G401 (cell line): ENCODE measurements around the gene JOSD1. TPM values are rescaled to one million over a fixed set of nuclear protein-coding genes. Genes with fewer than 3 reads are reported as not detected.
A peak's percentile ranks its signal among the peaks of the same experiment; 100 is the strongest.

ENCODE experiments used
- DNase-seq: peaks from one replicate; pipeline ENCODE4 v3.0.0-alpha.2; 2015; ENCODE audit warnings: low spot score
- in situ Hi-C: cut with HindIII; loops from 2 replicates; pipeline ENCODE4 v1.10.0; 2016; ENCODE audit warnings: low sequenced_read_pairs, mixed read lengths
- total RNA-seq: library from RNA; depleted of rRNA; stranded (reverse); fragments of >200 nt; shearing (Covaris generic); gene quantifications from 2 replicates; pipeline ENCODE4 v1.2.3, GENCODE V29; 2014

The JOSD1 gene
- total RNA-seq, 1 experiment from 2014 or later = 33.3 TPM

DNA sequence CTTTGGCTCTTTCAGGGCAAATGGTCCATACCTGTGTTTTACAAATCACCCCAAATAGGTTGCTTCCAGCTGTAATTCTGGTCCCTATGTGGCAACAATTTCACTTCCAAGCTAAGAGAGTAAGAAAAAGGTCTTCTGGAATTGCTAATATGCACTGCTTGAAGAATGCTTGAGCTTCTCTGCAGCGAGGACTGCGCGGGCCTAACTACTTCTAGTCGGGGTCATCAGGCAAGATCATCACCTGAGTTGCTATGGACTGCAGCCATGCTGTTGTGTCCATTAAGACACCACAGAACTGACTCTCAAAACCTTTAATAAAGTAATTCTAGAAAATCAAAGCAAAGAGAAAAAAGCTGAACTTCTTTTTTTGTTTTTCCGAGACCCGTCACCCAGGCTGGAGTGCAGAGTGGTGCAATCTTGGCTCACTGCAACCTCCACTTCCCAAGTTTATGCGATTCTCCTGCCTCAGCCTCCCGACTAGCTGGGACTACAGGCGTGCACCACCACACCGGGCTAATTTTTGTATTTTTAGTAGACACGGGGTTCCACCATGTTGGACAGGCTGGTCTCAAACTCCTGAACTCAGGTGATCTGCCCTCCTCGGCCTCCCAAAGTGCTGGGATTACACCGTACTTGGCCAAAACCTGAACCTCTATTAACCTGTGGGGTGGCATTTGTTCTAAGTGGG, 2.2 kb downstream of the JOSD1 start:
- DNase-seq = no peak
- in situ Hi-C loops = no loop called here

DNA sequence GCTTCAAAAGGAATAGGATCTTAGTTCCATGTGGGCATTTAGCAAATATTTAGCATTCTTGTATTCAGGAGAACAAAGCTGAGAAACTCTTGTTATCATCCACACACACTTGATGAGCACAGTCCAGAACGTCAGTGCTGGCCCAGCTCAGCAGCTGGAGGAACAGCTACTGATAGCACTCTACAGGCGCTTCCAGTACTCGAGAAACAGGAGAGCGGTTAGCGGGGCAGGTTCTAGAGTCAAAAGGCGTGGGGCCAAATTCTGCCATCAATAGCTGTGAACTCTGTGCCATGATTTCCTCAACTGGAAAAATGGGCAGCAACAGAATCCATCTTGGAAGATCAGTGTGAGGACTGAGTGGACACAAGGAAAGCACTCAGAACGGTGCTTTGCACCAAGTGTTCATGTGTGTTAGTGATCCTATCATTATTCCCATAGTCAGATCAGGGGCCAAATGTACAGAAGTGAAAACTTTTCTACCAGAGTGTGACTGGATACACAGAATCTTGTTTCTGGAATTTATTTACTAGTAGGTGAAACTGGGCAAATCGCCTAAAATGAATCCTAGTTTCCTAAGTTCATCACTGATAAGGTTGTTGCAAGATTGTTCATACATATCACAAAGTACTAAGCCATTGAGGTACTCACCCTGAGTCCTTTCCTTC, 3.2 kb downstream of the JOSD1 start:
- in situ Hi-C loops = no loop called here
- peak; percentile 31 for DNase-seq

DNA sequence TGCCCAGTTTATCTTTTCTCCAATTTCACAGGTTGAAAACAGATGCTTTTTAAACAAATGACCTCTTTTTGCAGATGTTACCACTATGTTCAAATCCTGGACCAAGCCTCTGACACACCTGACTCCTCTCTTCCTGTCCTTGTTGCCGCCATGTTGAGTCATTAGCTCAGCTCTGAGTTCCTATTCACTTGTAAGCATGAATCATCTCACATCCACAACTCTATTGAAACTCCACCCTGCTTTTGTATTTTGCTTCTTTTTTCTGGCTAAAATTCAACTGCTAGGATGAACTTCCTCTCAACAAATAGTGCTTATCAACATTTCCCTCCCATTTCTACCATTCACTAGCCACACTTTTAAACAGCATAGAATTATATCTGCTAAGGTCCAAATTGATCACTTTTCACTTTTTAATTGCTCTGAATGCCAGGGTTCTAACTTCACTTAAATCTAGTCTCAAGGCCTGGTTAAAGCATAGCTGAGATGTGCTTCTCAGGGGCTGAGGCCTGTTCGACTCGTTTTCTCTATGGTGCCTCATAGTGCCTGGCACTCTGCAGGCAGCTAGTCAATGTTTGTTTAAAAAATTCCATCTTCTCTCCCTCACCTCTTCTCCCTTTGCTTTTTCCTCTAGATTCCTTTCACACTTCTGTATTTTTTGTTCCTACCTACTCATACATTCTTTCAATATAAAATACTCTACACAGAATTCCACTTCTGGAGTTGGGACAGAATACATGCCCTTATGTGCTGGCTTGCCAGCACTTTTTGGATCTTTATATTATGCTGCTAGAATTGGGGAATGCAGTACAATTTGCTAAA, 3.9 kb downstream of the JOSD1 start:
- in situ Hi-C loops = no loop called here
- DNase-seq = peak; percentile 17

DNA sequence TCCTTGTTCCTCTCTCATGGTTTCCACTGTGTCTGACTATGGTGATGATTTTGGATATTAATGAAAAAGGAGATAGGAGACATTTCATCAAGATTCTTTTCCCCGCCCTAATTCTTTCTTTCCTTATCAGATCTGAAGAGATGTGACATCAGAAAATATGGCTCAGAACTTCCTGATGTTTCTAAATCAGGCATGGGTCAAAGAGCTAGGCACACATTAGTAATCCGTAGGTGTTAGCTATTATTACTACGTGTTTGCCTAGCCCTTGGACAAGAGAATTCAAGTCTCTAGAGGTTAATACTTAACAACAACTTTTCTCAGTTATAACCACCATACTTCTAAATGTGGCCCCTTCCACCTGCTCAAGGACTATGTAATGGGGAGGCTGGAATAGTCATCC, 5.8 kb downstream of the JOSD1 start:
- in situ Hi-C loops = no loop called here
- DNase-seq = no peak

DNA sequence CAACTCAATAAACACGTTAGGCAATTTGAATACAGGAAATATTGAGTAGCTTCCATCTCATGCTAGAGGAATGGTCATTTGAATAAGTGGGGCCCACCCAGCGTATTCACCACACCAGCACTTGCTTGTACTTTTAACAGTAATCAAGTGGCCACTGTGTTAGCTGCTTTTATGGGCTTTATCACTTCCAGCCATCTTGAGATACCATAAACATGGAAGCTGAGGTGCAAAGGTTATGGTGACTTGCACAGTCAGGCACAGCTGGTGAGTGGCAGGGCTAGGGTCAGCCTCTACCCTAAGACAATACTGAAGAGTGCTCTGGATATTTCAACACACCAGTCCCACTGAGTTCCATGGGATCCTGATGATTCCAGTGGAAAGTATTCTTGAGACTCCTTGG, 6.7 kb downstream of the JOSD1 start:
- no peak for DNase-seq
- in situ Hi-C loops = no loop called here

DNA sequence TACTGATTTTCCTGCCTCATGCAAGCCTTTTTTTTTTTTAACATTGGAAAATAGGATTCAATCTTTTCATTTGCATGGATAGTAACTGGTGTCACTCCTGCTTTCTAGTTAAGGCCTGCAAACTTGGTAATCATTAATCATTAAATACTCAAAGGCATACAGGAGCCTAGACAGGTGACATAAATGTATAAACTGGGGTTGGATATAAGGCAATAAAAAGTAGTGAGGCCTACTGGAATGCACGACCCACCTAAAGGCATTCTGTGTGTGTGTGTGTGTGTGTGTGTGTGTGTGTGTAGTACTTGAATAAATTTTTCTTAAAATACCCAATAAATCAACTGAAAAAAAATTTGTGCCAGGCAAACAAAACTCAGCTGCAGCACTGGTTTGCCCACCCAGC, 11.1 kb downstream of the JOSD1 start:
- in situ Hi-C loops = no loop called here
- DNase-seq = no peak

DNA sequence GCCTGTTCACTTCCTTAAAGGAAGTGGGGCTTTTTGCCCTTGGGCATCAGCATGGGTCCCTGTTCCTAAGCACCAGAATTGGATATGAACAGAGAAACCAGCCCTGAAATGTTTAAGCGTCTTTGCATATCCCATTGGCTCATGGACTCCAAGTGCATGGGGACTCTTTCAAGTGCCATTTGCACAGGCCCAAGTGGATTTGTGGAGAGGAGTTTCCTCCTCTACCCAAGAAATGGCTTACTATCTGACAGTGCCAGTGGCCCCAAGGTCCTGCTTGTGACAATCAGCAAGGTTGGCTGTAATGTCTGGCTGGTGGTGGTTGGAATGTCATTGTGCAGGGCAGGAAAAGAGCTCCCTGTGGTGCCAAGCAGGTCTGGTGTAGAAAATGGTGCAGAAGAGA, 15.0 kb downstream of the JOSD1 start:
- in situ Hi-C loops = no loop called here
- no peak for DNase-seq

DNA sequence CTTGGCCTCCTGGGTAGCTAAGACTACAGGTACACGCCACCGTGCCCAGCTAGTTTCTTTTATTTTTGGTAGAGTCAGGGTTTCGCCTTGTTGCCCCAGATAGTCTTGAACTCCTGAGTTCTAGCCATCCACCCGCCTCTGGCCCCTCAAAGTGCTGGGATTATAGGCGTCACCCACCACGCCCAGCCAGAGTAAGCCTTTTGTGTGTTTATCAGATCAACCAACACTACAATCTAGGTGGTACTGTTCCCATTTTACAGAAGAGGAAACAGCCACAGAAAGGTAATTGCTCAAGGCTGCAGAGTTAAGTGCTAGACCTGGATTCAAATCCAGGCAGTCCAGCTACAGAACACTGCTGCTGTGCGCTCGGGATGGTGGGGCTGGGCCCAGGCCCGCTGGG, 15.8 kb downstream of the JOSD1 start:
- in situ Hi-C loops = no loop called here
- DNase-seq = no peak

DNA sequence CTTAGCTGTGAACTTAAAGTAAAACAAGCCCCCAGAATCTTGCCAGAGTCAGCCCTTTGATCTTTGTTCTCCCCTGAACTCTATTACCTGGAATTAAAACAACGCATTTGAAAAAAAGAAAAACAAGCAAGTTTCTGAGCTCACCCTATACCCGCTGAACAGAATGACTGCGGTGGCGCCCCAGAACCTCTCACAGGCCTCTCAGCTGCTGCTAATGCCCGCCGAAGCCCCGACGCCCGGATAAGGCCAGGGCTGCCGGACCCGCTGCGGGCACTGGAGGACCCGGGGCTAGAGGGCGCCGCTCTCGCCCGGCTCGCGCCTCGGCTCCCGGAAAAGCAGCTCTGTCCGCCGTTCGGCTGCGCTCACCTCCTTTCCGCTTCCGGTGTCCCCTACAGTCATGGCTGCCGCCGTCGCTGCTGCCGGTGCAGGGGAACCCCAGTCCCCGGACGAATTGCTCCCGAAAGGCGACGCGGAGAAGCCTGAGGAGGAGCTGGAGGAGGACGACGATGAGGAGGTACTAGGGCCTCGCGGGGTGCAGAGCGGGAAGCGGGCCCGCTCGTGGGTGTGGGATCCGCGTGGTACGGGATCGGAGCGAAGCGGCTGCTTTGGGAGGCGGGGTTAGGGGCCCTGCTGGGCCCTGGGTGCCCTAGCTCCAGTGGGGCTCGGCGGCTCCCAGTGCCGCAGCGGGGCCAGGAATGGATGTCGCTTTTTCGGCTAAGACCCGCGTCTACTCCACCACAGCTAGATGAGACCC, 19.0 kb downstream of the JOSD1 start, which contains the start of gene TOMM22:
Gene TOMM22, plus strand, starts transcription at position 376 of the 754 bp plus-strand sequence. Its CDS starts 22 bp downstream, at position 398.
- DNase-seq = peak; percentile 91
- in situ Hi-C loops = no loop called here

DNA sequence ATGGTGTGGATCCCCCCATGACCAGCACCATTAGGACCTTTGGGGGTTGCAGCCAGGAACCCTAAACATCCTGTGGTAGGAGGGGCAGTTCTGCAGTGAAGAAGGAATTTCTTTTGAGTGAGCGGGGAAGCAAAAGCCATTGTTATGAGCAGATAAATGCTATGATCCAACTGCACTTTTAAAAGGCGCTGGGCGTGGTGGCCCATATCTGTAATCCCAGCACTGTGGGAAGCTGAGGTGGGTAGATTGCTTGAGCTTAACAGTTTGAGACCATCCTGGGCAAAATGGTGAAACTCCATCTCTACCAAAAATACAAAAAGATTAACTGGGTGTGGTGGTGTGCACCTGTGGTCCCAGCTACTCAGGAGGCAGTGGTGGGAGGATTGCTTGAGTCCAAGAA, 24.9 kb downstream of the JOSD1 start:
- in situ Hi-C loops = no loop called here
- DNase-seq = no peak

DNA sequence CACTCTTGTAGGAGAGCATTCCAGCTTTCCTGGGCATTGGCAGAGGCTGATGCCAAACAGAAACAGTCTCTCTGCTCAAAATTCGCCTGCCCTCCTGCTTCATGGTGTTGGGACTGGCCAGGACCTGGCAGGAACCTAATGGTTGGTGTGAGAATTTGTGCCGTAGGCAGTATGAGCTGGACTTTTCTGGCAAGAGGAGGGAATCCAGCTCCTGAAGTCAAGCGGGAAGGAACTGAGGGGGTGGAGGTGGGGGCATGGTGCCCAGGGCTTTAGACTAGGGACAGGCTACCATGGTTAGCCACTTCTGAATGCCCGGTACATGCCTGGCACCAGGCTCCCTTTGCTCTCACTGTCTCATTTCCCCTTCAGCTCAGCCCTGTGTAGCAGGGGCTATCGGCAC, 25.9 kb downstream of the JOSD1 start:
- in situ Hi-C loops = no loop called here
- DNase-seq = peak; percentile 36

DNA sequence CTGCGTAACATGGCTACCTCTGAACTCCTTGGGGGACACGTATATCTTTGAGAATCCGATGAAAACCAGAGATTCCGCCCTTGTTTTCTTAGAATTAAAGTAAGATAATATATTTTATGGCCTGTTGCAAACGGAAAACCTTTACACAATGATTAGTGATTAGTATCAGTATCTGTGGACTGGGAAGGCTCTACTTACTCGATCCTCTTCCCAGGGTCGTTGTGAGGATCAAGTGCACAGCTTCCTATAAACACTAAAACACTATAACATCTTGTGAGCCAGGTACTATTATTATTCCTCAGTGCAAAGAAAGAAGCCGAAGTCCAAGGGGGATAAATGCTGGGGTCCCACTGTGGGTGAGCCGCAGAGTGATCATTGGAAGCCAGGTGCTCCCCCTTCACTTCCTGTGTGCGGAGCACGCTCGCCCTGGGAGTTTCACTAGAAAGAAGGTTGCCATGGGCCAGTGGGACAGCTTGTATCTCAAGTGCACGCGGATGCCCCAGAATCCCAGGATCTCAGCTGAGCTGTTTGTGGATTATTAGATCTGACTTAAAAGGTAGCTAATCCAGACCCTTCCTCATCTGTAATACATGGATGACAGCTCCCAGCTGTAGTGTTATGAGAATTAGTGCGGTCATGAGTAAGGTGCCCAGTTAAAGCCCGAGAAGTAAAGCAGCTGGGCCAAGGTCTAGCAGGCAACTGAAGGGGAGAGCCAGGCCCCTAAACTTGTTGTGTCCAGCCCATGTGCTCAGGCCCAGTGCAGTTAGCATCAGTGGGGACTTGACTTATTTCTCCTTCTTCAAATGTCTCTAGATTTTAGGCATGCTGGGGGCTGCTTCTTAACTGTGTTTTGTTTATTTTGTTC, 43.5 kb downstream of the JOSD1 start:
- DNase-seq = peak; percentile 44
- in situ Hi-C loops = no loop called here

DNA sequence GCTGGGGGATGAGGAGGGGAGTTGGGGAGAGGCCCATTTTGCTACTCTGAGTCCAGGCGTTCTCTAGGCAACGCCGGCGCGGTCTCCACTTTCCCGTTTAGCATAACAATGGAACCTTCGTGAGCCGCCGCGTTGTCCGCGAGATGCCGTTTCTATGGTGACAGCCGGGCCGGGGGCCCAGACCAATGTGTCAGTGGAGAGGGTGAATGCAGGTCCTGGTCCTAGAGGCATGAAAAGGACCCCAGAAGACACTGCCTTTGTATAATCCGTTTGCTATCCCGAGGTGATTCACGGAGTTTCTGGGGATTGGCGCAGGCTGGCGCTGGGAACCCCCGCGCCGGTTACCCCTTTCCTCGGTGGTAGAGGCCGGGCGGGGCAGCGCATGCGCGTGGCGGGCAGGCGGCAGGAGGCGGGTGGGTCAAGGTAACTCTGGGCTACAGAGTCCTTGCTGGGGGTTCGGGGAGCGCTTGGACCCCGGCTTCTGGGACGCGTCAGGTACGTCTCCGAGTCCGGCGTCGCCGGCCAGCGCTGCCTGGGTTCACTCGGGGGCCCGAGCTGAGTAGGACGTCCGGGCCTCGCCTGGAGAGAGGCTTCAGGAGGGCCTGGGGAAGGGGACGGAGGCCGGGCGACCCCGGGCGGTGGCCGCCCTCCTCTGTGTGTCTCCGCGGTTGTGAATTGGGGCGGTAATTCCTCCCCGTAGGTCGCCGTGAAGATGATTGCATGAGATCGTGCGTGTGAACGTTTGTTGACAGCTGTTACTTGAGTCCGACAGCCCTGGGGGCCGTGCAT, 44.3 kb downstream of the JOSD1 start, which contains the start of the genes CBY1 and FAM227A:
Gene CBY1, plus strand, starts transcription at position 383 of the 789 bp plus-strand sequence. CDS start 11,417 bp downstream, outside the sequence.
Gene FAM227A, minus strand, starts transcription at position 137 of the 789 bp plus-strand sequence. CDS start 6,224 bp downstream, outside the sequence.
- peak; percentile 87 for DNase-seq
- in situ Hi-C loops = no loop called here

DNA sequence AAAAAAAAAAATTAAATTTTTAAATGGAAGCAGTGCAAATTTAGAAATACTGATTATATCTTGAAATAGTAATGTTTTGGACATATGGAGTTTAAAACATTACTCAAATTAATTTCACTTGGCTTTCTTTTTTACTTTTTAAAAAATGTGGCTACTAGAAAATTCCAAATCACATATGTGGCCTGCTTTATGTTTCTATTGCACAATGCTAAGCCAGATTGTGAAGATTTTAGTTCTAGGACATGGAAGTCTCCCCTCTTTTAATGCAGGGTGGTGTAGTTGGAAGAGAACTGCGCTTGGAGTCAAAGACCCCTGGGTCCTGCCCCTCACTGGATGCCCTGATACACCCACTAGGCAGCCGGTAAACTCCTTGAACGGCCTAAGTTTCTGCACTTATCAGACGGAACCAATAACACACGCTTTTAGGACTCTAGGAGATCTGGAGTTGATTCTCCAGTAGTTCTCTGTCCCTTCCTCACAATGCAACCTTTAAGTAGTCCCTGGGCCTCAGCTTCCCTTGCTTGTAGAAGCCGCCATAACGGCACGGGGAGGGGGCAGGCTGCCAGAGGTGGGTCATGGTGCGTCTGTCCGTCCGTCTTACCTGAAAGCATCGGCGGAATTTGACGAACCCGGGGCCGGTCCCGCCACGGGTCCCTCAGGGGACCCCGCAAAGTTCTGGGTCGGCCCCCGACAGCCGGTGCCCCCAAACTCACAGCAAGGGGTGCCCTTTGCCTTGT, 45.1 kb downstream of the JOSD1 start:
- no peak for DNase-seq
- in situ Hi-C loops = no loop called here

DNA sequence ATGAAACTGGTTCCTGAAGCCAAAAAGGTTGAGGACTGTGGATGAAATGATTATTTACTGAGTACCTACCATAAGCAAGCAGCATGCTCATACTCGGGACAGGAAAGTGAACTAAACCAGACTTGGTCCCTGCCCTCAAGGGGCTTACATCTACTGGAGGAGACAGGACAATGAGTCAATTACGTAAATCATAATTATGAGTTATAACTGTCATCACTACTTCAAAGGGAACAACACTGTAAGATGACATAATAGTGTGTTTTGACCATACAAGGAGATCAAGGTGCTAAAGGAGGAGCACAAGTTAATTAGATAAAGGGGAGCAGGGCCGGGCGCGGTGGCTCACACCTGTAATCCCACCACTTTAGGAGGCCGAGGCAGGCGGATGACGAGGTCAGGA, 47.0 kb downstream of the JOSD1 start:
- in situ Hi-C loops = loop anchor here (5.0 kb wide), 1 partner anchor 66 kb away; no protein-coding TSS in a partner anchor
- DNase-seq = no peak

DNA sequence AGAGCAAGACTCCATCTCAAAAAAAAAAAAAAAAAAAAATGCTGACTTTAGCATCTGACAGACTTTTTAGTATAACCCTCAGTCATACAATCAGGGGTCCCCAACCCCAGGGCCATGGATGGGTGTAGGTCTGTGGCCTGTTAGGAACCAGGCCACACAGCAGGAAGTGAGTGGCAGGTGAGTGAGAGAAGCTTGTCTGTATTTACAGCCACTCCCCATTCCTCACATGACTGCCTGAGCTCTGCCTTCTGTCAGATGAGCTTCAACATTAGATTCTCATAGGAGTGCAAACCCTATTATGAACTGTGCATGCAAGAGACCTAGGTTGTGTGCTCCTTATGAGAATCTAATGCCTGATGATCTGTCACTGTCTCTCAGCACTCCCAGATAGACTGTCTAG, 47.9 kb downstream of the JOSD1 start:
- in situ Hi-C loops = loop anchor here (5.0 kb wide), 1 partner anchor 66 kb away; no protein-coding TSS in a partner anchor
- no peak for DNase-seq
